ENCODE measurements around the gene PRICKLE2. TPM values are rescaled to one million over a fixed set of nuclear protein-coding genes. Genes with fewer than 3 reads are reported as not detected.
A peak's percentile ranks its signal among the peaks of the same experiment; 100 is the strongest.

PRICKLE2 gene
- total RNA-seq, 4 donors from 2014 or later, result 28.8 to 48.1 (median 38.5) TPM

- no peak for DNase-seq
- no peaks in the 10 kb centered on the region for H3K27me3 ChIP-seq
- H3K27ac ChIP-seq, result peak overlapping the region in 2 of 3 donors; percentile 85 to 86
- H3K9me3 ChIP-seq, result no peaks in the 10 kb centered on the region
- no peak overlapping the region for H3K4me3 ChIP-seq (replicated peaks in 1 of 3)
- WGBS, 2 donors, result 87 to 91% methylated on average over 8 of the region's 8 CpGs
- peaks cover 48 to 53% of the 10 kb centered on the region in 2 donors for H3K4me1 ChIP-seq
- intact Hi-C loops (cut with DNase I), result no loop called here
- TF ChIP-seq CTCF (IDR thresholded peaks at IDR 0.05) (no peak), POLR2A (IDR thresholded peaks at IDR 0.05) (no peak)
- no peaks in the 10 kb centered on the region for H3K36me3 ChIP-seq
These were observed 34.5 kb downstream of the PRICKLE2 start for GRCh38 chr3:64190517-64191515.

GRCh38 chr3:64188810-64189560 is 36.3 kb downstream of the PRICKLE2 start:
- TF ChIP-seq CTCF (IDR thresholded peaks at IDR 0.05) (no peak), POLR2A (IDR thresholded peaks at IDR 0.05) (no peak)
- Histone ChIP-seq H3K4me1 (peaks cover 57 to 66% of the 10 kb centered on the region in 2 donors), H3K27ac (peak overlapping the region; percentile 35 to 86 (median 85)), H3K4me3 (replicated peaks in 1 of 3) (no peak overlapping the region), H3K36me3 (no peaks in the 10 kb centered on the region), H3K27me3 (no peaks in the 10 kb centered on the region), H3K9me3 (no peaks in the 10 kb centered on the region)
- intact Hi-C loops (cut with DNase I), result no loop called here
- DNase-seq, result peak; percentile 68 to 73
- WGBS, 2 donors, result 29 to 31% methylated on average over 7 of the region's 7 CpGs

GRCh38 chr3:64187065-64187959 is 38.0 kb downstream of the PRICKLE2 start:
- Histone ChIP-seq H3K36me3 (no peaks in the 10 kb centered on the region), H3K27ac (peak overlapping the region; percentile 81 to 86 (median 85)), H3K9me3 (no peaks in the 10 kb centered on the region), H3K4me3 (replicated peaks in 1 of 3) (no peak overlapping the region), H3K27me3 (no peaks in the 10 kb centered on the region), H3K4me1 (peaks cover 59 to 70% of the 10 kb centered on the region in 2 donors)
- TF ChIP-seq CTCF (IDR thresholded peaks at IDR 0.05) (no peak), POLR2A (IDR thresholded peaks at IDR 0.05) (no peak)
- 56 to 64% methylated on average over 9 of the region's 9 CpGs for WGBS, 2 donors
- peak; percentile 71 to 72 for DNase-seq
- intact Hi-C loops (cut with DNase I), result no loop called here

GRCh38 chr3:64186667-64187064 is 38.6 kb downstream of the PRICKLE2 start:
- H3K27me3 ChIP-seq, result no peaks in the 10 kb centered on the region
- H3K9me3 ChIP-seq, result no peaks in the 10 kb centered on the region
- no peak for DNase-seq
- WGBS, 2 donors, result 78 to 82% methylated on average over 2 of the region's 2 CpGs
- TF ChIP-seq CTCF (IDR thresholded peaks at IDR 0.05) (no peak), POLR2A (IDR thresholded peaks at IDR 0.05) (no peak)
- no peaks in the 10 kb centered on the region for H3K36me3 ChIP-seq
- H3K4me3 ChIP-seq (replicated peaks in 1 of 3), result no peak overlapping the region
- H3K4me1 ChIP-seq, result peaks cover 59 to 70% of the 10 kb centered on the region in 2 donors
- intact Hi-C loops (cut with DNase I), result no loop called here
- peak overlapping the region; percentile 81 to 86 (median 85) for H3K27ac ChIP-seq
